Lower leg skin (tissue), 4 donors: ENCODE results near the gene UTF1. TPM values are rescaled to one million over a fixed set of nuclear protein-coding genes. Genes with fewer than 3 reads are reported as not detected.

Experiments used
- DNase-seq, 2 donors: peaks; one replicate each; pipeline ENCODE4 v3.0.0-alpha.2; 2019; ENCODE audit warnings: low spot score in 2 of 2
- H3K4me3 ChIP-seq: fragments of 200-600 bp; sonication (generic); 2 replicates; pipeline ENCODE4 v1.5.1; 2017; ENCODE audit warnings: mild to moderate bottlenecking, low read depth; ENCODE audit not compliant: poor library complexity, severe bottlenecking
- POLR2A ChIP-seq, 2 donors: fragments of 450-650 bp; IDR thresholded peaks; one replicate each; pipeline ENCODE4 v1.6.1; 2016 to 2017; ENCODE audit warnings: antibody characterized with exemption in 2 of 2, mild to moderate bottlenecking in 1 of 2, moderate library complexity in 1 of 2
- WGBS, 2 donors: methylation state at CpG; one replicate each; pipeline ENCODE4 v1.1.5; 2018; 5-methylcytosine and 5-hydroxymethylcytosine counted together
- intact Hi-C: fragments of 100-400 bp; cut with DNase I; formaldehyde crosslinking; loops from one replicate; pipeline ENCODE4 v1.15.0; 2023; ENCODE audit warnings: low total_unique reads
- total RNA-seq, 4 donors: library from RNA; depleted of rRNA; stranded (reverse); fragments of >200 nt; gene quantifications; one replicate each; pipeline ENCODE4 v1.1.0, GENCODE V29; 2016
- TF ChIP-seq, protein P1 (sequence below), 3 donors: fragments of 450-650 bp; IDR thresholded peaks; one replicate each; pipeline ENCODE4 v1.5.1; 2016; ENCODE audit warnings: antibody characterized with exemption in 3 of 3, mild to moderate bottlenecking in 3 of 3, moderate library complexity in 2 of 3

Gene UTF1
- total RNA-seq, 4 donors from 2014 or later, result not detected

DNA sequence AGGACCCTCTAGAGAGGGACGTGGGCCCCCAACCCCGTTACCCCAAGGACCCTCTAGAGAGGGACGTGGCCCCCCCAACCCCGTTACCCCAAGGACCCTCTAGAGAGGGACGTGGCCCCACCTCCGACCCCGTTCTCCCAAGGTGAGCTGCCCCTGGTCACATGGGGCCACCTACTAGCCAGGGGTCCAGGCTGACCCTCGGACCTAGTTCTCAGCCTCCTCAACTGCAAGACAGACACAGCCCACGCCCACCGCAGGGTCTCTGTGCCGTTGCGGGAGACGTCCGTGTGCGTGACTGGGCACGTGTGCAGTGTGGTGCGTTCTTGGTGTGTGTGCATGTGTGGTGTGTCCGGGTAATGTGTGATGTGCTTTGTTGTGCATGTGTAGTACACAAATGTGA, 21.6 kb upstream of the UTF1 start:
- 91% methylated on average over 13 to 18 of the region's 18 CpGs for WGBS, 2 donors
- DNase-seq, result no peak
- no peak for TF ChIP-seq POLR2A (IDR thresholded peaks at IDR 0.05)
- TF ChIP-seq, protein P1, sequence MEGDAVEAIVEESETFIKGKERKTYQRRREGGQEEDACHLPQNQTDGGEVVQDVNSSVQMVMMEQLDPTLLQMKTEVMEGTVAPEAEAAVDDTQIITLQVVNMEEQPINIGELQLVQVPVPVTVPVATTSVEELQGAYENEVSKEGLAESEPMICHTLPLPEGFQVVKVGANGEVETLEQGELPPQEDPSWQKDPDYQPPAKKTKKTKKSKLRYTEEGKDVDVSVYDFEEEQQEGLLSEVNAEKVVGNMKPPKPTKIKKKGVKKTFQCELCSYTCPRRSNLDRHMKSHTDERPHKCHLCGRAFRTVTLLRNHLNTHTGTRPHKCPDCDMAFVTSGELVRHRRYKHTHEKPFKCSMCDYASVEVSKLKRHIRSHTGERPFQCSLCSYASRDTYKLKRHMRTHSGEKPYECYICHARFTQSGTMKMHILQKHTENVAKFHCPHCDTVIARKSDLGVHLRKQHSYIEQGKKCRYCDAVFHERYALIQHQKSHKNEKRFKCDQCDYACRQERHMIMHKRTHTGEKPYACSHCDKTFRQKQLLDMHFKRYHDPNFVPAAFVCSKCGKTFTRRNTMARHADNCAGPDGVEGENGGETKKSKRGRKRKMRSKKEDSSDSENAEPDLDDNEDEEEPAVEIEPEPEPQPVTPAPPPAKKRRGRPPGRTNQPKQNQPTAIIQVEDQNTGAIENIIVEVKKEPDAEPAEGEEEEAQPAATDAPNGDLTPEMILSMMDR (IDR thresholded peaks at IDR 0.05), result no peak
- intact Hi-C loops, result no loop called here
- no peak overlapping the region for H3K4me3 ChIP-seq

DNA sequence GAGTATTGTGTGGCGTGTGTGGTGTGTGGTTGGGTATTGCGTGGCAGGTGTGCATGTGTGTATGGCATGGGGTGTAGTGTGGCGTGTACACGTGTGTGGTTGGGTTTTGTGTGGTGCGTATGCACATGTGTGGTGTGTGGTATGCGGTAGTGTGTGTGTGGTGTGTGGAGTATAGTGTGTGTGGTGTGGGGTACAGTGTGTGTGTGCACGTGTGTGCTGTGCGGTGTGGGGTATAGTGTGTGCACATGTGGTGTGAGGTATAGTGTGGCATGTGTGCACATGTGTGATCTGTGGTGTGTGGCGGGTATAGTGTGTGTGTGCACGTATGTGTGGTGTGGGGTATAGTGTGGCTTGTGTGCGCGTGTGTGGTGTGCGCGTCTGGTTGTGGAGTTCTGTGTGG, 20.9 kb upstream of the UTF1 start:
- intact Hi-C loops, result no loop called here
- DNase-seq, result no peak
- WGBS, 2 donors, result 96 to 97% methylated on average over 14 of the region's 14 CpGs
- TF ChIP-seq, protein P1 (IDR thresholded peaks at IDR 0.05), result no peak
- TF ChIP-seq POLR2A (IDR thresholded peaks at IDR 0.05), result no peak
- H3K4me3 ChIP-seq, result no peak overlapping the region

DNA sequence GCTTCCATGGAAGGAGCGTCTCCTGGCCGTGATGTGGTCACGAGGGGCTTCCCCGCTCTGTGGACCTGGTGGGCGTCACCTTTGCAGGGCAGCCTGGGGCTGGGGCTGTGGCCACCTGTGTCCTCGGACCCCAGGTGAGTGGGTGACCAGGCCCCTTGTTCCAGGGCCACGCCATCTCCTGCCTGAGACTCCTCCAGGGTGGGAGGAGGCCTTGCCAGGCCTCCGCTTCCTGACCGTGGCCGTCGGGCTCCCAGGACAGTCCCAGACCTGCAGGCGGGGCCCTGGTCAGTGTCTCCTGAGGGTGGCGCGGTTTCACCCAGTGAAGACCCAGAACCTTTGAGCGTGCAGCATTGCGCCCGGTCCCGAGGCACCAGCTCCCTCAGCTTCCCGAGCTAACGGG, 20.4 kb upstream of the UTF1 start:
- DNase-seq, result no peak
- WGBS, 2 donors, result 85 to 94% methylated on average over 13 to 20 of the region's 20 CpGs
- intact Hi-C loops, result no loop called here

DNA sequence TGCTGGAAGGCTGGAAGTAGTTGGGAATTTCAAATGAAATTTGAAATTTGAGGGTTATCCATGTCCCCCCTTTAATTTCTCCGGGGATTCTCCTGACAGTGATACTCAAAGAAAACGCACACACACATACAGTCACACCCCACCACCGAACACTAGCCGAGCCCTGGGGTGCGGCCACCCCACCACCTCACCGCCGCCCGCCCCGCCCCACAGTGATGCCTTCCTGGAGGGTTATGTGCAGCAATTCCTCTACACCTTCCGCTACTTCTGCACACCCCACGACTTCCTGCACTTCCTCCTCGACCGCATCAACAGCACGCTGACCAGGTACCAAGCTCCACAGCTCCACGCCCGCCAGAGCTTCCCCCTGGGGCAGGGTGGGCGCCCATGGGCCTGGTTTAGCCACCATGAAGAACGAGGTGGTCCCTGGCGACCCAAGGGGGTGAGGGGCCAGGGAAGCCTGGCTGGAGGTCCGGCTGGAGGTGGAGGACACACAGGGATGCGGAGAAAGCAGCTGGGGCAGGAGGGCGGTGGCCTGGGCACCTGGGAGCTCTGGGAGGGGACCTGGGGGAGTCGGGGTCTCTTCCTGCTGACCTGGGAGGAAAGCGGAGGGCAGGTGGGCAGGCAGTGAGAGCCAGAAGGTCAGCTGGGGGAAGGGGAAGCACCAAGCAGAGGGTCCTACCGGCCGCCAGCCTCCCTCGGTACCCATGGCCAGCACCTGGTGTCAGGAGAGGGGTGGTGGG, 19.4 kb upstream of the UTF1 start:
- intact Hi-C loops, result no loop called here
- TF ChIP-seq POLR2A (IDR thresholded peaks at IDR 0.05), result no peak
- TF ChIP-seq, protein P1 (IDR thresholded peaks at IDR 0.05), result no peak
- WGBS, 2 donors, result 66 to 72% methylated on average over 27 of the region's 27 CpGs
- no peak overlapping the region for H3K4me3 ChIP-seq
- DNase-seq, result no peak

More for the DNA sequence above, 20.4 kb upstream of the UTF1 start:
- no peak overlapping the region for H3K4me3 ChIP-seq
- TF ChIP-seq POLR2A (IDR thresholded peaks at IDR 0.05), result no peak
- TF ChIP-seq, protein P1 (IDR thresholded peaks at IDR 0.05), result no peak

DNA sequence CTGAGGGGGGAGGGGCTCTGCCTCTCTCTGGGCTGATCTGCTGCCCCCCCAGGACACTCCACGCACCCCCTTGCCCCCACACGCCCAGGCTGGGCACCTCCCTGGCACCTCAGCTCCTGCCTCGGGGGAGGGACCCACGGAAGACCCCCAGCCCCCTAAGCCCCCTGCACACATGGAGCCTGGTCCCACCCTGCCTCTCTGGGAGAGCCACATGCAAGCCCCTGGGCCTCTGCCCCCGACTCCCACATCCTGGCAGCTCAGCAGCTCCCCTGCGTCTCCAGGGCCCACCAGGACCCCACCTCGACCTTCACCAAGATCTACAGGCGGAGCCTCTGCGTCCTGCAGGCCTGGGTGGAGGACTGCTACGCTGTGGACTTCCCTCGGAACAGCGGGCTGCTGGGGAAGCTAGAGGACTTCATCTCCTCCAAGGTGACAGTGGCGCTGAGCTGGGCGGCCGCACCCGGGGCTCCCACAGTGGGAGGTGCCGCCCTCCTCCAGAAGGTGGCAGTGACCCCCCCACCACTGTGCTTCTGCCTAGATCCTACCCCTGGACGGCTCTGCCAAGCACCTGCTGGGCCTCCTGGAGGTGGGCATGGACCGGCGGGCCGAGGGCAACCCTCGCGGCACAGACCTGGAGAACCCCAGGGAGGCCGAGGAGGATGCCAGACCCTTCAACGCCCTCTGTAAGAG, 18.7 kb upstream of the UTF1 start:
- intact Hi-C loops, result no loop called here
- H3K4me3 ChIP-seq, result no peak overlapping the region
- no peak for DNase-seq
- 60 to 72% methylated on average over 18 to 23 of the region's 25 CpGs for WGBS, 2 donors
- TF ChIP-seq POLR2A (IDR thresholded peaks at IDR 0.05), result no peak
- TF ChIP-seq, protein P1 (IDR thresholded peaks at IDR 0.05), result no peak
